NCI-H1694 (cell line): Measurements from ENCODE around the gene IFNL2.

ENCODE experiments used
- DNase-seq: peaks from one replicate; lab custom pipeline; 2025; lab: John Stamatoyannopoulos, UW

The IFNL2 gene

DNA sequence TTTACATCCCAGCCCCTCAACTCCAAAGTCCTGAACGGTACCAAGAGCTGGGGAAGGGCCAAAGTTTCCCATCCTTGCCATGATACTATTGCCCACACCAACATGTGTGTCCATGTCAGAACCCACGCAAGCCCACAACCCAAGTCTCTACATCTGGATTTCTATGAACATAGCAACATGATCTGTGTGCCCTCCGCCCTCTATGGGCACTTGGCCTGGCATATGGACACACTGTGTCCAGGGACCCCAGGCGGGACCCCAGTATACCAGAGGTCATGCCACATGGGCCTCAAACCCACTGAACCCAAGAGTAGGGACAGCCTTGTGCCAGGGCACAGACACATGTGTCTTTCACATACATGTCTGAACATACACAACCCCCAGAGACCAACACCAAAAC, 50.5 kb downstream of the IFNL2 start:
- DNase-seq, result no peak

DNA sequence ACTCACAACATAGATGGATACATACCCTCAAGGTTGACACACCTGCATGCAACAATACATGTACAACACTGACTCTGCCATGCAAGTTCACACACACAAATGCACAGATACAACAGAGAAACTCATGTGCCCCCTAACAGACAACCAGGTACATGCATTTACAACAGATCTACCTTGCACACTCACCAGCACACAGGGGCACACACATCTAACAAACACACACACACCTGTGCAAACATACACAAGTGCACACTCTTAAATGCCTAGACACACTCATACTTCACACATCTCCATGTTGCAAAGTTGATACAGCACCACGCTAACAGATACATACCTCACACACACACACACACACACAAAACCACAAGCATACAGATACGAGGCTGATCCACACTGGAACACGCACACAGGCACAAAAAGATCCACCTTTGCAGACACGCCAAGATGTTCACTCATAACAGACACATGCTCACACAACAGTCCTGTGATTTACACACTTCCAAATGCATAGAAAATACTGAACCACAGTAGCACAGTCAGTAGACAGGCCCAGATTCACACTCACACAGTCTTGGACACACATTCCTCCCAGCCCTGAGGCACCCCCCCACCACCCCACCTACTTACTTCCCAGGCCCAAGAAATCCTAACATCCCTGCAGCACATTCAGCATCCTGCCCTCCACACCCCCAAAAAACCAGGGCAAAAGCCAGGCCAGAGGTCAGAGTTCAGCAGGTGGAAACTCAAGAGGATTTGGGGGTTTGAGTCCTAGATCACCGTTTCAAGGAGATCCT, 51.1 kb downstream of the IFNL2 start:
- DNase-seq, result no peak
